GM21381 (cell line): ENCODE results near the gene PGBD5.
A peak's percentile ranks its signal among the peaks of the same experiment; 100 is the strongest.

Experiments used
- ATAC-seq: cut with Tn5 transposase; IDR thresholded peaks from one replicate; pipeline ENCODE4 v1.9.1; 2021; ENCODE audit warnings: mild to moderate bottlenecking, moderate library complexity; ENCODE audit not compliant: unreplicated experiment

PGBD5 gene

DNA sequence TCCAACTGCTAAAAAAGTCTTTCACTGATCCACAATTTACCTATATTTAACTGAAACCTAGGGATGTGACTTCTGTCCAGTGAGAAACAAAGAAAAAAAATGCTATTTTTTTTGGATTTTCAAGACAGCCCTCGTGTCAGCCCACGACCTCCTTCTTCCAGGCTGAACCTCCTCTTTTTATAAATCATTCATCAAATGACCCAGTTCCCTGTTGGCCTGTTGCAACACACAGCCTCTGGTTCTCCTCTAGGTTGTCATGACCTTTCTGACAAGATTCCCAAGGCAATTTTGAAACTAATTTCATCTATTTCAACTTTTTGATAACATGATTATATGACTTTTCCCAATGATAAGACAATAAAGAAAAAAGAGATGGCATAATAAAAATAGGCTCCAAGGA is 74.6 kb downstream of the PGBD5 start:
- no peak for ATAC-seq

DNA sequence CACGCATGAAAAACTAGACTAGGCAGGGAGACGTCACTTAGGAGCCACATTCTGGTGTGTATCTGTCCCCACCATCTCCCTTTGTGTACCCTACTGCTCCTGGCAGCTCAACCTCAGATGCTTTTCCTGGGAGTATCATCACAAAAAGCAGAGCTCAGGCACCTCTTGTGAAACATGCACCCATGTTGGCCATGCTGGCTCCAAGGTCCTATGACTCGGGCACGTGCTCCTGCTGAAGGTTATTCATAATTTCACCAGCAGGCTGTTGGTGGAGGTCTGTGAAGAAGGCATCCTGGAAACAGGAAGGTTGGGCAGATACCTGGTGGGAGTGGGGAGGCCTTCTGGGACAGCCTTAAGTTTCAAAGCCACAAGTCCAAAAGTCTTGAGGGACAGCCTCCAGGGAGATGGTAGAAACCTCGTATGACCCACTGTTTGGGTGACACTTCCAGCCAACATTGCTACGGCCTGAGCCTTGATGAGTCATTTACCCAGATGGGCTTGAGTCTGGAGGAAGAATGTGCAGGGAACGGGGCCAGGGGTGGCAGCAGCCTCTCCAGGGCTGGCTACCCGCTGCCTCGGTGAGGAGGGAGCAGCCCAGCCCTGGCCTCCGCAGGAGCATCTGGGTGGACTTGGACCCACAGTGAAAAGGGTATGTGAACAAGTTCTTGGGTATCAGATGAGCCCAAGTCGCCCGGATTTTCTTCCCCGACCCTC is 75.8 kb downstream of the PGBD5 start:
- no peak for ATAC-seq

DNA sequence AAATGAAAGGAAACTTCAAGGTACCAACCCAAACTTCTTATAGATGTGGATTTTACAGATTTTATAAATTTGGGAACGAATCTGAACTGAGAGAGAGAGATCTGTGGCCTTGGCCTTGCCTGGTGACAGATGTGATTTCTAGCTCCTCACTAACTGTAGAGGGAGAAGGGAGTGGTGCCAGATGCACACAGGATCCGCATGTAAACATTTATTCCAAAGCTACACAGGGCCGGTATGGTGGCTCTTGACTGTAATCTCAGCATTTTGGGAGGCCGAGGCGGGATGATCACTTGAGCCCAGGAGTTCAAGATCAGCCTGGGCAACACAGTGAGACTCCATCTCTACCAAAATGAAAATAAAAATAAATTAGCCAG is 77.1 kb downstream of the PGBD5 start:
- ATAC-seq: no peak

DNA sequence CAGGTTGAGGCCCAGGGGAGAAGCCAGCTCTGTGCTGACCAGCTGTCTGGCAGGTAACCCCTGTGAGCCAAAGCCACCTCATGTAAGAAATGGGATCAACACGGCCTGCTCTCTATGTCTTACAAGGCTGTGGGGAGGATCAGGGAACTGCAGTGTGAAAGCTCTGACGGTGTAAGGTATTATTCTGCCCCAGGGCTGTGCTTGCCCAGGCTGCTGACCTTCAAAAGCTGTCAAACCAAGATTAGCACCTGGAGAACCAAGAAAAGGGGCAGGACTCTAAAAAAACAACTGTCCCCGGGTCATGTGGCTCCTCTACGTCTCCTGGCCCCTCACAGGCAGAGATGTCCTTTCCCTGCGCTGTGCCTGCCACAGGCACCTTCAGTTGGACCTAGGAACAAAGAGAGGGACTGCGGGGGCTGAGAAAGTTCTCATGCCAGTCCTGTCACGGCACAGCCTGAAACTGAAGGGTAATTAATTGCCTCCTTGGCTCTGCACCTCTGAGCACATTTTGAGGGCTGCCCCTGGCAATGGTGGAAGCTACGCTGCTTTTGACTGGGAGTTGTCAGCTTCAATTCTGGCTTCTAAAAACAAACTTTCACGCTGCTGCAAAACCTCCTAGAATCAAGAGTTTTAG is 77.6 kb downstream of the PGBD5 start:
- ATAC-seq: no peak

DNA sequence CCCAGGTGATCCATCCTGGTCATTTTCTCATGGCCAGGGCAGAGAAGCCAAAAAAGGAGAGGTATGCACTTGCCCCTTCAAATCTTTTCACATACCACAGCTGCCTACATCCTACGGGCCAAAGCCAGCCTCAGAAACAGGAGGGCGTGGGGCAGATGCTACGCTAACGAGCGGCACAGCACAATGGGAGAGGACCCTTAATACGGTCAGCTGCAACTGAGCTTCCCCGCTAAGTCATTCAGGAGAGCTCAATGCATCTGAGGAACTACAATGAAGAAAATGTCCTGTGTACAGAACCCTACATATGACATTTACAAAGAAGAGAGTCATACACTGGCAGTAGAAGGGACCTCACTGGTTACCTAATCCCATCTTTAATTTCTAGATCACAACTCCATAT is 78.2 kb downstream of the PGBD5 start:
- ATAC-seq: no peak

DNA sequence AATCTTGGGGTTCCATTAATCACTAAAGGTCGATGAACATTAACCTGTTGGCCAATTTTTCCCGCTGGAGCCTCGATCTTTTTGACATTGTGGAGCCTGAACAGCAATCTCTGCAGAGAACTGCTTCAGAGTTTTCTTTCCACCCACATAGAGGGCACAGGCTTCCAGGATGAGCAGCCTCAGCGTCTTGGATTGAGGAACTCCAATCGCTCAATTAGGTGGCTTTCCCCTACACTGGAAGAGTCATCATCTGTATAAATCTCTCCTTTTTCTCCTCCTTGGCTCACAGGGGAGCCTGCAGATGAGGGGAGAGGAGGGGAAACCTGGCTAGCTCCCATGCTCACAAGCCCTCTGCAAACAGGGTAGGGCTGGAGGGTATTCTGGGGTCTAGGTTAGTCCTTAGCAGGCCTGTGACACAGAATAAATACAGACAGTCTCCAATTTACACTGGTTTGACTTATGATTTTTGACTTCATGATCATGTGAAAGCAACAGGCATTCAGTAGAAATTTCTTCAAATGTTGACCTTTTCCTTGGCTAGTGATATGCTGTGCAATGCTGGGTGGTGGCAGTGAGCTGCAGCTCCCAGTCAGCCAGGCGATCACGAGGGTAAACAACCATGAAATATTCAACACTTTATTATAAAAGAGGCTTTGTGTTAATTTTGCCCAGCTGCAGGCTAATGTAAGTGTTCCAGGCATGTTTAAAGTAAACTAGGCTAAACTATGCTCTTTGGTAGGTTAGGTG is 80.8 kb downstream of the PGBD5 start:
- ATAC-seq: no peak

DNA sequence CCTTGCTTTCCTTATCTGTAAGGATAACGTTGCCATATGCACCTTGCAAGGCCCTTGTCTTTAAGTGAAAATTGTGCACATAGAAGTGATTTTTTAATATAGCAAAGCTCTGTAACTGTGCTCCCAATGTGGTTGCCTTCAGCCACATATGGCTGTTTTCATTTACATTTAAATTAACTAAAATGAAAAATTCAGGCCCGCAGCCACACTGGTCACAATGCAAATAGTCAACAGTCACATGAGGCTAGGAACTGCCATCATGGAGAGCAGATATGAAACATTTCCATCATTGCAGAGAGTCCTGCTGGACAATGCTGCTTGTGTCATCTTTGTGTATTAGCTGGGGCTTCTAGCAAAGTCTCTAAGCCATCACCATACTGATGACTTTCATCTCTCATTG is 83.4 kb downstream of the PGBD5 start:
- ATAC-seq: no peak

DNA sequence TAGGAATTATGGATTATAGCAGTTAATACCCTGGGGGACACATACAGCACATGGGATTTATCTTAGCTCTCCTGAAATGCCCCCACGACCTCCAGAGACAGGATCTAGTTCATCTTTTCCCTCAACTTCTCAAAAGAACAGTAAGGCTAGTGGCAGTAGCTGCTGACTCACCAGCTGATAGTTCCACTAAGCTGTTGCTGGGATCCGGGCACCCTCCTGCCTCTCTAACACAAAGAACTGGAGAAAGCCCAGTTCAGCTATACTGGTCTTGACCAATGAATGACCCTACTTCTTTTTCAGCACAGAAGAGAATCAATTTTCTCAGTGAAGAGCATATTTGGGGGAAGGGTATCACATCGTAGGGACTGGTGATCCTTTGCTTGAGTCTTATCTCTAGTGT is 84.1 kb downstream of the PGBD5 start:
- no peak for ATAC-seq

DNA sequence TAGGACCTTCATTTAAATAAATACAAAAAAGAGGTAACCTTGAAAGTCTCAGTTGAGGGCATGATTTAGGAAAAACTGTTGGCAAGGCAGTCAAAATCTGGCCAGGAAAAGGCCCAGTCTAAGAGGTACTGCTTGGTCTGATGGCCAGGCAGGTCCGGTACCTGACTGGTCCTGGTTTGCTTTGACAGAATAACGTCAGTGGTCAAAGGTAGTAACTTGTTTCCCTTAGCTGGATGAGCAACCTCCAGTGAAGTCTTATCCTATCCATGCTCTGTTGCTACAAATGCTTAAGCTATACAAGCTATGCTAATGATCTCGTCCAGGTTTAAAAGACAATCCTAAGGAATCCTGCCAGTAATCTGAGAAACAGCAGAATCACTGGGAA is 85.0 kb downstream of the PGBD5 start:
- no peak for ATAC-seq

DNA sequence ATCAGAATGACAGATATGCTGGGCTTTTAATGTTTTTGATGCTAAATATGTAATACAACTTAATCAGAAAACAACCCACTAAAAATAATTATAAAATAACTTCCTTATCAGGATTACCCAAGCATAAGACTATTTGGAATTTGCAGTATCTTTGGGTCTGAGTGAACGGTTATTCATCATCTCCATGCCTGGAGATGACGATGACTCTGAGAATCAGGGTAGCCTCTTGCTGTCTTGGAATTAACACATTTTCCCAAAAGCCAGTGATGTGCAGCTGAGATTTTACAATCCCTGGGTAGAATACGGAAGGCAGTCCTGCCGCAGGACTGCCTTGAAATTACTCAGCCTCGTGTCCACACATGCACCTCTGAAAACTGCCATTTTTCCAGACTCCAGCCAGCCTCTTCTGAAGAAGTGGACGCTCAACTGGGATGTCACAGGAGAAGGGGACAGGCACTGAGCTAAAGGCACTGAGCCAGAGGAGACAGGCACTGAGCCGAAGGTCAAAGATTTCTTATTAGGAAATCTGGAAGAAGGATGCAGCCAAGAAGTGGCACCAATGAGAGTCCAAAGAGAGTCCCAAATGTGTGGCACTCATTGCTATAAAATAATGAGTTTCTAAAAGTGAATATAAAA is 85.5 kb downstream of the PGBD5 start:
- no peak for ATAC-seq

DNA sequence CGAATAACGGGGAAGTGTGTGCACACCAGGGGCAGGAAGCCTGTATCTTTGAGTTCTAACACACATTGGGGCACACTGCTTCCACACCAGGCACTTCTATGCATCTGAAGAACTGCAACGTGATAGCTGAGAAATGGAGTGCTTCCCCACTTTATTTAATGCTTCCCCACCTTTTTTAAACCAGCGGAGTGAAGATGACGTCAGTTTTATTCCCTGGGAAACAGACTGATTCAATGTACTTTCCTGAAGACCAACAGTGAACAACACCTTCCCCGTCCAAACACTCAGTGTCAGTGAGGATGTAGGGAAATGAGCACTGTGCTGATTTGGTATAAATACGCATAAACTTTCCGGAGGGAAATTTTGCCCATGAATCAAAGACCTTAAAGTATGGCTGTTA is 87.1 kb downstream of the PGBD5 start:
- no peak for ATAC-seq

DNA sequence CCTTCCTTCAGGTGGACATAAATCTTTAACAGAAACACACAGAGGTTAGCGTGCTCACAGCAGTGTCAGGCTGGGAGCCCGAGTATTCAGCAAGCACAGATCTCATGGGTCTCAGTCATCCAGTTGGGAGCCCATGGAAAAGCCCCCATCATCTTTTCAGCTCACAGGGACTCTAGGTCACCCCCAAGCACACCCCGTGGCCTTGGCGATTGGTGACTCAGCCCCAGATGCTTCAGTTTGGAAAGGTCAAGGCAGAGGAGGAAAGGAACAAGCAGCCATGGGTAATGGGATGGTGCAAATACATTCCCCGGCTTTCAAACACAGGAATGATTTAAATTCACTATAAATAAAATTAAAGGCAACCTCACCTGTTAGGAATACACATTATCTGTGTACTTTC is 88.9 kb downstream of the PGBD5 start:
- no peak for ATAC-seq

DNA sequence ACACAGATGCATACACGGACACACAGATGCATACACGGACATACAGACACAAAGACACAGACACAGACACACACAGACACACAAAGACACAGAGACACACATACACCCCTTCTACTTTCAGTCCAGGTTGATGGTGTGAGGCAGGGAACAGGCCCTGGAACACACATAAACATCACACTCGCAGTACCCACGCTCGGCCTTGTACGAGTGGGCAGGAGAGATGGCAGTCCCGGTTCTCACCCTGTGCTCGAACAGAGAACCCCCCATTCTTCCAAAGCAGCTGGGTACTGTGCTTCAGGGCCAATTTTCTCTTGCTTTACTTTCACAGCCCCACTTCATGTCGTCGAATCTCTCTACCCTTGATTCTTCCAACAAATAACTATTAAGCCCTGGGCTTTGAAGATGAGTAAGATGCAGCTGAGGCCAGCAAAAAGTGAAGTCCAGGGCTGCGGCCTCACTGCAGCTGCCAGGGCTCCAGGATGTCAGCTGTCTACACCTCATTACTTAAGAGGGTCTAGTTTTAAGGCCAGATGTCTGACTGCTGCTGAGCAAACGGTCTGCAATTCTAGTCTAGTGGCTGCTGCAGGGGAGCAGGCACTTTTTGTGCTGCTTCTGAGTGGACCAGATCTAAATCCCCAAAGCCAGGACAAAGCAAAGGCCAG is 90.1 kb downstream of the PGBD5 start:
- no peak for ATAC-seq

DNA sequence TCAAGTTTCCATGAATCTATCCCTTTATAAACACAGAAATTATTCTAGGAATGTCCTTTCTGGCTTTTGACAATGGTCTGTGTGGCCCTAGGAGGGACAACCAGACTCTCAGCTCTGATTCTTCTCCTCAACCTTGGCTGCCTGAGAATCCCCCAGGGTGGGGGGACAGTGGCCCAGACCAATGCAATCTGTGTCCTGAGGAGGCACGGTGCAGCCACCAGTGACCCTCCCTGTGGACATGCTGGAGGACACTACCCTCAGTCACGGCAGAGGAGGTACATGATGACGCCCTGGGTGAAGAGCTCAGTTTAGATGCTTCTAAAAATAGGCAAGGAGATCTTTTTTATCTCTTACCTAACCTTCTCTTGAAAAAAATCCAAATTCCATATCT is 91.7 kb downstream of the PGBD5 start:
- ATAC-seq: no peak

DNA sequence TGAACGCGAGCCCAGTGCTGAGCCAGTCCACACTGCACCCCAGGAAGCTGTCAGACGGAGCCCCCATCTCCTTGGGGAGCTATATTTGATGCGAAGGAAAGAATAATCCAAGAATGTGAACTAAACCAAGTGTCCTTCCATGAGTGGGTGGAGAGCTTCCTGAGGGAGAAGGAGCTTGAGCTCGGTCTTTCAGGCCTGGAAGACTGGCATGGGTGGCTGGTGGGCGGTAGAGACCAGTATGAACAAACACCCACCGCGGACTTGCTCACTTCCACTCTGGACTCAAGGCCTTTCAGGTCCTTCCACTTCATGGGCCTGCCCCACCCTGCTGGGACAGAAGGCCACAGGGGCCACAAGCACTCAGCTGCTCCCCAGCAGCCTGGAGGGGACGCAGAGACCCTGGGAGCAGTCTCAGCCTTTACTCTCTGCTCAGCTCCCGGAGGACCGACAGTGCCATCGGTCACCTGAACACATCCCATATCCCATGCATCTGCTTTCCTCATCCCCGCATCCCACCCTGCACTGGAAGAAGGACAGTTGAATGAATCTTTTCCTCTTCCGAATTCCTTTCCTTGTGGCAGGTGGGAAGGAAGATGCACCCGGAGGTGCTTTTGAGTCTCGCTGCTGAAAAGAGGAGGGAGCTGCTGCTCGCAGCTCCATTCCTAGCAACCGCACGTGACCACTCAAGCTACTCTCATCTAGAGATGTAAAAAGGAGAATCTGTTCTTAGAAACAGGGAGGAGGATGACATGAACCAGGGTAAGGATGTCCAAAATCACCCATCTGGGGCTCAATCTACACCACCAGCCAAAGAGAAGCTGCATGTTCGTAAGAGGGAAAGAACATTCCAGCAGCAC is 92.3 kb downstream of the PGBD5 start:
- ATAC-seq: no peak

DNA sequence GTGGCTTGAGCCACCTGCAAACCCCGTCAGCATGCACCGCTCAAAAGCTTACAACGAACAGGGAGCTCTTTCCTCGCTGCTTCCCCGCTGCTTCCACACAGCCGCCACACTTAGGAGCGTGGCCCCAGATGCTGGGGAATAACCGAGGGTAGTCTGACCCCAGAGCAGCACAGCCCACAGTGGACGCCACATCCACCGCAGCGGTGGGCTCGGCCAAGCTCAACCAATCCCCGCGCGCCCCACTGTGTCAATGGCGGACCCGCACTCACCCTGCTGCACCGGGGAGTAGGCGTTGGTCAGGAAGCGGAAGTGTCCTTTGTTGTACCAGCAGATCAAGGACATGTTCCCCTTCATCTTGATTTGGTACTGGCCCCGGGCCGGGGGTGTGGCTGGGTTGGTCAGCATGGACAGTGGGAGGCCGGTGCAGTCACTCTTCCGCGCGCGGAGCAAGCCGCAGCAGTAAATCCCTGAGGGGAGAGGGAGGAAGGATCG is 93.5 kb downstream of the PGBD5 start:
- no peak for ATAC-seq

DNA sequence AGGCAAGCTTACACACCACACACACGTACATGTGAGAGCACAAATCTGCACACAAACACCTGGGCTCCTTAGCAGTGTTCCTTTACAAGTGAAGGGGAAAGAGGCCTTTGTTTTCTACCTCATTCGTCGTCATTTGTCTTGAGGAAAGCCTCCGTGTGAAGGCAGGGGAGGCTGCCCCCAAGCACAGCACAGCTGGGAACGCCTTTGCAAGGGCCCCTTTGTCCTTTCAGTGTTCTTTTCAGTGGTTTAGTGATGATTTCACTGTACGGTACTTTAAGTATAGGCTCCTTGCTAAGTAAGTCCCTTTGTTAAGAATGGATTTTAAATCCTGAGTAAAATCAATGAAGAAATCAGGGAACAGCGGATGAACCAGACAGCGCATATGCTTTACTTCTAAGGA is 94.1 kb downstream of the PGBD5 start:
- no peak for ATAC-seq

DNA sequence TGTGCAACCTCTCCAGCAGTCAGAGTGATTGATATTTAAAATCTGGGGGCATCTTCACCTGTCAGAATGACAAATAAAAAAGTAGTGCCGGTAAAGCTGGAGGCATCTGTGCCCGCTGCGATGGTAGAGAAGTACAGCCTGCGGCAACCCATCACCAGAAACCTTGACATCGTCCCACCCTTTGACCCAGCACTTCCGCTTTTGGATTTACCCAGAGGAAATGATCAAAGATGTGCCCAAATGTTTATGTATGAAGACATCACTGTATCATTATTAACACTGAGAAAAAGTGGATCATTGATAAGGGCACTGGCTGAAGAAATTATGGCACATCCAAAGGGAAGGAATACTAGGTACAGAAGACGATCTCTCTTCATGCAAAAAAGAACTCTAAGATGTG is 96.0 kb downstream of the PGBD5 start:
- ATAC-seq: no peak

DNA sequence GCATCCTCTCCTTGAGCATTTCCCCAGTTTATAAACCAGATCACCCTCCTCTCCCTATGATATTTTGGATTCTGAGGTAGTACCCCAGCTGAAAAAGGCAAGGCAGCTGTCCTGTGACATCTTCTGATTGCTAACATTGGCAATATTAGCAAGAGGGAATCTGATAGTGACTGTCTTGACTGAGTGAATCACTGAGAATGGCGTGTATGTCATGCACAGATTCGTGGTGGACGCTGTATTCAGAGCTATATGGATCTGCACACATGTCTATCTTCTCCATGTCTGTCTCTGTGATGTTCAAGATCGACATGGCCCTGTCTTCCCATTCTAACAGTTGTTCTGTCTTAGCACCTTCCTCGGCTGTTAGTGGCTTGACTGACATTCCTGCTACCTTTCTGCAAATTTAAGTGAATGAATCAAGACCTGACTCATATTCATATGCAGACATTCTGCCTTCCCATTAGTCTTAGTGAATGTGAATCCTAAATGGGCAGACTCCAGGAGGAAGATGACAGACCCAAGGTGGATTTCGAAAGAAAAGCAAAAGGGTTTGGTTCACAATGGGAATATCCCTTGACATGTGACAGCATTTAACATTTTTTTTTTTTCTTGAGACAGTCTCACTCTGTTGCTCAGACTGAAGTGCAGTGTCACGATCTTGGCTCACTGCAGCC is 97.7 kb downstream of the PGBD5 start:
- no peak for ATAC-seq

DNA sequence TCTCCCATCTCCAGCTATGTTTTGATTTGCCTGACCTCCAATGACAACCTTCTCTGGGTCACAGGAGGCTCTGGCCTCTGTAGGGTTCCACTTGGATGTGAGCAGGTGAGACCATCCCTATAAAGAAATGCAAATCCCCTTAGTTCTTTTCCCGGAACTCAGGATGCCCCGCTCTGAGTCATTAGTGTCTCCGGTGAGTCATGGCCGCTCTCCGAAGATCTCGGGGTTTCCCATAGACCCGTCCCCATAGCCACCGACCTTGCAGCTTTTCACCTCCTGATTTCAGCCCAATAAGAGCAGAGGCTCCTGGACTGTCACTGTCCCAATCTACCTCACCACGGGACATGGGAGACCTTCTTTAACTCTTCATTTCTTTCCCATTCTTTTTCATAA is 98.2 kb downstream of the PGBD5 start:
- ATAC-seq: peak; percentile 61
